Measurements from ENCODE around the gene SFMBT2. TPM values are rescaled to one million over a fixed set of nuclear protein-coding genes. Genes with fewer than 3 reads are reported as not detected.
"Not testable (repeated sequence)": the region's sequence is repeated elsewhere in the genome, so short reads cannot be mapped to it uniquely, and the experiment has no call there.

SFMBT2 gene
- total RNA-seq, 2 donors from 2014 or later = 1.6 to 3.4 TPM

DNA sequence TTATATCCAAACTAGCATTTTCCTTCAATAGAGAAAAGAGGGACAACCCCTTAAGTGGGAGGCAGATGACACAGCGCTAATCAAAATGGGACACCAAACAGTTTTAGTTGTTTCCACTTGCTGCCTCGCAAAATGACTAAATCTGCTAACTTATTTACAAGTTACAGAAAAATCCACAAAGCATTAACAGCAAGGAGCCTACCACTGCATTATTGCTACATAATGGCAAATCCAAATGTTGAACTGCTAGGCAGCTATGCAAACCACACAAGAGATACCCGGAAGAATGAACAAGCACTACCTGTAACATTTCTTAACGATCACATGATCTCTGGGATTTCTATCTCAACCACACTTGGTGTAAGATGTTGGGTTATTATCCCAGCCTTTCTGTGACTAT lies 96.7 kb downstream of the SFMBT2 start:
- WGBS, 2 donors = 79 to 89% methylated on average over 4 of the region's 4 CpGs
- H3K36me3 ChIP-seq (replicated peaks in 1 of 2; ENCODE audit: insufficient read depth in 1 of 2, low read depth in 2 of 2) = no peaks in the 10 kb centered on the region
- TF ChIP-seq, protein P1, sequence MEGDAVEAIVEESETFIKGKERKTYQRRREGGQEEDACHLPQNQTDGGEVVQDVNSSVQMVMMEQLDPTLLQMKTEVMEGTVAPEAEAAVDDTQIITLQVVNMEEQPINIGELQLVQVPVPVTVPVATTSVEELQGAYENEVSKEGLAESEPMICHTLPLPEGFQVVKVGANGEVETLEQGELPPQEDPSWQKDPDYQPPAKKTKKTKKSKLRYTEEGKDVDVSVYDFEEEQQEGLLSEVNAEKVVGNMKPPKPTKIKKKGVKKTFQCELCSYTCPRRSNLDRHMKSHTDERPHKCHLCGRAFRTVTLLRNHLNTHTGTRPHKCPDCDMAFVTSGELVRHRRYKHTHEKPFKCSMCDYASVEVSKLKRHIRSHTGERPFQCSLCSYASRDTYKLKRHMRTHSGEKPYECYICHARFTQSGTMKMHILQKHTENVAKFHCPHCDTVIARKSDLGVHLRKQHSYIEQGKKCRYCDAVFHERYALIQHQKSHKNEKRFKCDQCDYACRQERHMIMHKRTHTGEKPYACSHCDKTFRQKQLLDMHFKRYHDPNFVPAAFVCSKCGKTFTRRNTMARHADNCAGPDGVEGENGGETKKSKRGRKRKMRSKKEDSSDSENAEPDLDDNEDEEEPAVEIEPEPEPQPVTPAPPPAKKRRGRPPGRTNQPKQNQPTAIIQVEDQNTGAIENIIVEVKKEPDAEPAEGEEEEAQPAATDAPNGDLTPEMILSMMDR (IDR thresholded peaks at IDR 0.05) = no peak
- TF ChIP-seq POLR2A (IDR thresholded peaks at IDR 0.05) = no peak
- no peak overlapping the region for H3K27ac ChIP-seq
- peaks cover 1% of the 10 kb centered on the region for H3K4me1 ChIP-seq
- intact Hi-C loops (cut with DNase I) = no loop called here
- no peaks in the 10 kb centered on the region for H3K9me3 ChIP-seq
- H3K4me3 ChIP-seq = no peak overlapping the region
- ATAC-seq = no peak
- H3K27me3 ChIP-seq = no peaks in the 10 kb centered on the region
- DNase-seq = no peak

DNA sequence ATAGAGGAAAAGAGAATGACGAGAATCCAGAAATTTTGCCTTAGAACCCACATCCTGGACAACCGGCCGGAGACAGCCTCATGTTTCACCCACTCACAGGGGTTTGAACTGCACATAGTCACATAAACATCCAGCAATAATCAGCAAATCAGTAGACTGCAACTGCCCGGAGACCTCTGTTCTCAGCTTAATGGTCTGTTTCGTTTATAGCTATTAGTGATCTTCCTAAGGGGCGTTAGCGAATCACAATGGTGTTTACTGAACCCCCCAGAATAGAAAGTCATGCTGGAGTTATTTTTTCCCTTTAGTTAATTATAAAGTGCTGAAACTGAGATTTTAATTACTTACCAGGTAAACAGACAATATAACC lies 98.4 kb downstream of the SFMBT2 start:
- H3K9me3 ChIP-seq = no peaks in the 10 kb centered on the region
- TF ChIP-seq POLR2A (IDR thresholded peaks at IDR 0.05) = no peak
- TF ChIP-seq, protein P1 (IDR thresholded peaks at IDR 0.05) = no peak
- WGBS, 2 donors = 87 to 93% methylated on average over 7 of the region's 7 CpGs
- H3K4me3 ChIP-seq = no peak overlapping the region
- no peaks in the 10 kb centered on the region for H3K36me3 ChIP-seq (replicated peaks in 1 of 2; ENCODE audit: insufficient read depth in 1 of 2, low read depth in 2 of 2)
- H3K4me1 ChIP-seq = no peaks in the 10 kb centered on the region
- DNase-seq (no peak), ATAC-seq (no peak)
- intact Hi-C loops (cut with DNase I) = no loop called here
- H3K27me3 ChIP-seq = no peaks in the 10 kb centered on the region
- H3K27ac ChIP-seq = no peak overlapping the region

DNA sequence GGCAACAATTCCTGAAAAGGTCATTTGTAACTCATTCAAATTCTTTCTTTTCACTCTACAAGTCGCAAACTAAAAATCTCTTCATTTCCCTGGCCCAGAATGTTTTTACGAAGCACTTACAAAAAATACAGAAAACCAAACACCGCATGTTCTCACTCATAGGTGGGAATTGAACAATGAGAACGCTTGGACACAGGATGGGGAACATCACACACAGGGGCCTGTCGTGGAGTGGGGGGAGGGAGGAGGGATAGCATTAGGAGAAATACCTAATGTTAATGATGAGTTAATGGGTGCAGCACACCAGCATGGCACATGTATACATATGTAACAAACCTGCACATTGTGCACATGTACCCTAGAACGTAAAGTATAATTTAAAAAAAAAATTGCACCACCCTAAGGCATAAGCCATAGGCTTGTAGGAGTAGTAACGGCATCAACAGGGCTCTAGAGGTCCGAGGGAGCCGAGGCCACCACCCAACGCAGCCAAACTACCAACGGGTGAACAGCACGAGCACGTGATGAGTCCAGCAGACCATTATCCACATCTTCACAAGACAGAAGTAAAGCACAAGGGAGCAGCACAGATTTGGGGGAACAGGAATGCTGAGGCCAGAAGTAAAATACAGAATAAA lies 98.9 kb downstream of the SFMBT2 start:
- DNase-seq; H3K4me3 ChIP-seq; H3K4me1 ChIP-seq; ATAC-seq; H3K27ac ChIP-seq; H3K36me3 ChIP-seq (replicated peaks in 1 of 2; ENCODE audit: insufficient read depth in 1 of 2, low read depth in 2 of 2); H3K9me3 ChIP-seq; H3K27me3 ChIP-seq; intact Hi-C loops (cut with DNase I): not testable (repeated sequence)
- WGBS, 2 donors = 71 to 81% methylated on average over 13 of the region's 13 CpGs

DNA sequence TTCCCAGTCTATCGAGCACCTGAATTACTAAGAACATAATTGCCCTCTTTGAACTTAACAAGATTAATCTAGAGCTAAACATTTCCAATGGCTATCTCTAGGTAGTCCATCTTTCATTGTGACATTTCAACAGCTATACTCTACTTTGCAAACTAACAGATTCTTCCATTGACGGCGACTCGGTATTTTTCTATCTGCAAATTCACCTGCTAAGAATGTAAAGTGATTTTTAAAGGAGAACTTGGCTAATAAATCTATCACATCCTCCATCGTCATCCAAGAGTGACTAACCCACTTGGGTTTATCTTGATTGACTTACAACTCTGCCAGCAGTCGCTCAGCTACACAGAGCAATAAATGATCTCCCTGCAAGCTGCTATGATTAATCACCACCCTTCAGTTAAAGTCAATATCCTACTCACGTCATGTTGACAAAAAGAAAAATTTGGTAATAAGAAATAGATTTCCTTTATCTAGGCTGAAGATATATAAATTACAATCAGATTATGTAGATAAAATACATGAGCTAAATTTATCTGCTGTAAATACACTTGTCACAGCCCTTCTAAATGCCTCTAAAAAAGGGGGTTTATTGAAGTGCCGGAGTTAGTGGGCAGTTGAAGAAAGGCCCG lies 99.5 kb downstream of the SFMBT2 start:
- ATAC-seq (no peak), DNase-seq (no peak)
- Histone ChIP-seq H3K4me3 (no peak overlapping the region), H3K9me3 (no peaks in the 10 kb centered on the region), H3K36me3 (replicated peaks in 1 of 2; ENCODE audit: insufficient read depth in 1 of 2, low read depth in 2 of 2) (no peaks in the 10 kb centered on the region), H3K27me3 (no peaks in the 10 kb centered on the region), H3K27ac (no peak overlapping the region), H3K4me1 (no peaks in the 10 kb centered on the region)
- TF ChIP-seq POLR2A (IDR thresholded peaks at IDR 0.05) = no peak
- TF ChIP-seq, protein P1 (IDR thresholded peaks at IDR 0.05) = no peak
- 29 to 40% methylated on average over 9 of the region's 9 CpGs for WGBS, 2 donors
- intact Hi-C loops (cut with DNase I) = no loop called here

DNA sequence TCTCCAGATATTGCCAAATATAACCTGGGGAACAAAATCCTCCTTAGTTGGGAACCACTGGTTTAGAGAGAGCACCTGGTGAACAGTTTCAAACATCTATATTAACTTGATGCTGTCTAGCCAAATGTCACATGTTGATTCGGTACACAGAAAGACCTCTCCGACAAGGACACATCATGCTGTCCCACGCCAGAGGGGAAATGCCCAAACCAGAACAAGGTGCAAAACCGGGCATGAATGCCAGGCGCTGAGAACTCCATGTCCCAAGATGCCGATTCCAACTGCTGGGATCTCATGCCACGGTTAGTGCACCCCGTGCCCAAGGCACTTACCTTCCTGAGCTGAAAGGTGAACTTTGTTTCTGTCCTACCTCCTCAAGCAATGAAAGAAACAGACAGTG lies 100.8 kb downstream of the SFMBT2 start:
- H3K4me1 ChIP-seq = no peaks in the 10 kb centered on the region
- no peaks in the 10 kb centered on the region for H3K36me3 ChIP-seq (replicated peaks in 1 of 2; ENCODE audit: insufficient read depth in 1 of 2, low read depth in 2 of 2)
- H3K27me3 ChIP-seq = no peaks in the 10 kb centered on the region
- no peak for ATAC-seq
- TF ChIP-seq, protein P1 (IDR thresholded peaks at IDR 0.05) = no peak
- no peak for TF ChIP-seq POLR2A (IDR thresholded peaks at IDR 0.05)
- no peaks in the 10 kb centered on the region for H3K9me3 ChIP-seq
- no peak overlapping the region for H3K27ac ChIP-seq
- WGBS, 2 donors = 82 to 86% methylated on average over 8 of the region's 8 CpGs
- no peak overlapping the region for H3K4me3 ChIP-seq
- intact Hi-C loops (cut with DNase I) = no loop called here
- no peak for DNase-seq

All from body of pancreas (tissue), 4 donors.